Prostate gland (tissue), 2 donors: Measurements from ENCODE around the gene SYT2. TPM values are rescaled to one million over a fixed set of nuclear protein-coding genes. Genes with fewer than 3 reads are reported as not detected.
"Not testable (repeated sequence)": the region's sequence is repeated elsewhere in the genome, so short reads cannot be mapped to it uniquely, and the experiment has no call there.

ENCODE experiments used
- DNase-seq: peaks from one replicate; pipeline ENCODE4 v3.0.0-alpha.2; 2019; ENCODE audit warnings: low spot score
- H3K27ac ChIP-seq, 2 donors: fragments of 200-600 bp; sonication (generic); 2 replicates each; pipeline ENCODE4 v1.5.1; 2017 to 2019
- H3K27me3 ChIP-seq: fragments of 200-600 bp; sonication (generic); replicated peaks from 2 replicates; pipeline ENCODE4 v1.5.1; 2019; ENCODE audit not compliant: insufficient read depth
- H3K36me3 ChIP-seq, 2 donors: fragments of 200-600 bp; sonication (generic); 1 replicate in 1 of 2; 2 replicates in 1 of 2; pipeline versions ENCODE4 v1.5.1 to v1.8.1; 2017 to 2019
- H3K4me1 ChIP-seq: fragments of 200-600 bp; sonication (generic); replicated peaks from 2 replicates; pipeline ENCODE4 v1.5.1; 2019
- H3K4me3 ChIP-seq, 2 donors: fragments of 200-600 bp; sonication (generic); 2 replicates each; pipeline ENCODE4 v1.5.1; 2017 to 2019
- H3K9me3 ChIP-seq: fragments of 200-600 bp; sonication (generic); 2 replicates; pipeline ENCODE4 v1.5.1; 2017
- POLR2A ChIP-seq: fragments of 450-650 bp; IDR thresholded peaks from one replicate; pipeline ENCODE4 v1.6.1; 2016; ENCODE audit warnings: antibody characterized with exemption, mild to moderate bottlenecking
- POLR2AphosphoS5 ChIP-seq: sonication (generic); formaldehyde crosslinking; IDR thresholded peaks from one replicate; pipeline ENCODE4 v1.6.1; 2017; ENCODE audit warnings: antibody characterized with exemption
- WGBS: methylation state at CpG from one replicate; pipeline ENCODE4 v1.1.5; 2018; 5-methylcytosine and 5-hydroxymethylcytosine counted together
- intact Hi-C: fragments of 100-400 bp; cut with DNase I; formaldehyde crosslinking; loops from one replicate; pipeline ENCODE4 v1.14.2; 2022
- total RNA-seq, 2 donors: library from RNA; depleted of rRNA; stranded (reverse); fragments of >200 nt; gene quantifications; one replicate each; pipeline ENCODE4 v1.1.0, GENCODE V29; 2016
- TF ChIP-seq, protein P1 (sequence below), 4 experiments: fragments of 200-600 bp in 2 of 4; fragments of 450-650 bp in 2 of 4; sonication (generic) in 2 of 4; IDR thresholded peaks; 1 replicate in 3 of 4; 2 replicates in 1 of 4; pipeline ENCODE4 v1.5.1; 2016 to 2019; ENCODE audit warnings: antibody characterized with exemption in 4 of 4, mild to moderate bottlenecking in 2 of 4, moderate library complexity in 2 of 4

The SYT2 gene
- total RNA-seq, 2 donors from 2014 or later = 0.09 to 7.1 TPM

DNA sequence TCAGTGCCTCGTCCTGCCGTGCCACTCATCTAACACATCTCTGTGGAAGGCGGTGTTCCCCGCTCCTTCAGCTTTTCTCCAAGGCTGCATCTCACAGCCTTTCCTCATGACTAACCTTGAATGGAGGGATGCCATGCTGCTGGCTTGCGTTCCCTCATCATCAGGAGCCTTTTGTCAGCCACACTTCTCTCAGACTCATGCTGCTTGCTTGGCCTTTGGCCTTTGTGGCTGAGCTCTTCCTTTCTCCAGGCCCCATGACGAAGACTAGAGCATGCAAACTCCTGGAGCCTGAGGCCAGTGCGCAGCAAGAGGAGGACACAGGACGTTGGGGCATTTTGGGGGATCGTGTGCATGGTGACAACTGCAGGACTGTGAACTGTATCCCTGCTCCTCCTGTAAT, 70.8 kb downstream of the SYT2 start:
- 84% methylated on average over 9 of the region's 9 CpGs for WGBS
- Histone ChIP-seq H3K27ac (no peak overlapping the region), H3K36me3 (no peaks in the 10 kb centered on the region), H3K4me1 (no peaks in the 10 kb centered on the region), H3K4me3 (no peak overlapping the region), H3K27me3 (peaks cover 7% of the 10 kb centered on the region), H3K9me3 (no peaks in the 10 kb centered on the region)
- TF ChIP-seq POLR2AphosphoS5 = no peak
- no peak for DNase-seq
- intact Hi-C loops = no loop called here

DNA sequence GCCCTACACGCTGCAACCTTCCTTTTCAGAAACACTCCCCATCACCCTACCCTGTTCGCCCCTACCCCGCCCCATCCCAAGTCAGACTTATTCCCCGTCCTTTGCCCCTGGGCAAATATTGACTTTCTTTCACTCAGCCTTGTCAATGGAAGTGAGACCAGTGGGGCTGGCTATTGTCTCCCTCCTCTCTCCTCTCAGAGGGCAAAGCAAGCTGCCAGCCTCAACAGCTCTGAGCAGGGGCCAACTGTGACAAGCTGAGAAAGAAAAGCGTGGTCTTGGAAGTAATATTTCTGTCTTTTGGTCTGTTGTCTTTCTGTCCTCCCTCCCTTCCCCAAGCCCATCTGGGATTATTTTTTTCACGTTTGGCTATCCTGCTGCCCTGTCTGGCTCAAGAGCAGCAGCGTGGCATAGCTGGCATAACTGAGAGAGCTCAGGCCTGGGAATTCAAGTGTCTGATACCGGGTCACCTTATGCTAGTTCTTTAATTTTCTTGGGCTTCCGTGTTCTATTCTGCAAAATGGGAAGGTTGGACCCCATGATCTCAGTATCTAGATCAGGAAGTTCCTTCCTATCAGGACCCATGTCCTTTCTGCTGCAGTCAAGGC, 71.5 kb downstream of the SYT2 start:
- DNase-seq, H3K27me3 ChIP-seq, H3K27ac ChIP-seq, H3K36me3 ChIP-seq, intact Hi-C loops, H3K4me1 ChIP-seq, H3K4me3 ChIP-seq, H3K9me3 ChIP-seq: not testable (repeated sequence)
- WGBS = 62% methylated on average over 9 of the region's 9 CpGs

DNA sequence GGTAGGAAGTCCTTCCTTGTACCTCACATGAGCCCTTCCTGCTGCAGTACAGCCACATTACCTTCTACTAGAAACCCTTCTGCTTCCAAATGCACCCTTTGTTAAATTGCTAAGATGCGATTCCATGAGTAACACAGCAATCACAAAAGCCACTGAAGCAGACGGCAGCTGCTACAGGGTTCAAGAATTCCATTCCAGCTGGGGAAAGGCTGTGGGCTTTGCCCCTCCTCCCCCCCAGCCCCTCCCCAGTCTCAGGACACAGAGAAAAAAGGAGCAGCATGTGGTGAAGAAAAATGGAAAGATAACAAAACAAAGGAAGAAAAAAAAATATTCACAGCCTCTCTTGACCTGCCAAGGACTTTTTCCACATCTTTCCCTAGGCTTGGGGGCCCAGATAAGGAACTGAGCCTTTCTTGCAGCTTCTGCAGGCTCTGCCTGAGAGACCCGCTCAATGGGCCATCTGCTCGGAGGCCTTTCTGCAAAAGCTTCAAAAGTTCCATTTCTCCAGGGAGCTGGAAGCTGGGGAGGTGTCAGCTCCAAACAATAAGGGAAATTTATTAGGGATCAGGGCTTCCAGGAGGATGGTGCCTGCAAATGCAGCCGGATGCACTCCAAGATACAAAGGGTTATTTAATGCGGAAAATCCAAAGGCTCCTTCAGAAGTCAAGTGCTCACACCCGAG, 72.1 kb downstream of the SYT2 start:
- Histone ChIP-seq H3K36me3 (no peaks in the 10 kb centered on the region), H3K4me1 (no peaks in the 10 kb centered on the region), H3K4me3 (no peak overlapping the region), H3K27me3 (peaks cover 7% of the 10 kb centered on the region), H3K9me3 (no peaks in the 10 kb centered on the region), H3K27ac (no peak overlapping the region)
- no peak for DNase-seq
- intact Hi-C loops = no loop called here
- no peak for TF ChIP-seq POLR2AphosphoS5
- TF ChIP-seq POLR2A = no peak
- TF ChIP-seq, protein P1, sequence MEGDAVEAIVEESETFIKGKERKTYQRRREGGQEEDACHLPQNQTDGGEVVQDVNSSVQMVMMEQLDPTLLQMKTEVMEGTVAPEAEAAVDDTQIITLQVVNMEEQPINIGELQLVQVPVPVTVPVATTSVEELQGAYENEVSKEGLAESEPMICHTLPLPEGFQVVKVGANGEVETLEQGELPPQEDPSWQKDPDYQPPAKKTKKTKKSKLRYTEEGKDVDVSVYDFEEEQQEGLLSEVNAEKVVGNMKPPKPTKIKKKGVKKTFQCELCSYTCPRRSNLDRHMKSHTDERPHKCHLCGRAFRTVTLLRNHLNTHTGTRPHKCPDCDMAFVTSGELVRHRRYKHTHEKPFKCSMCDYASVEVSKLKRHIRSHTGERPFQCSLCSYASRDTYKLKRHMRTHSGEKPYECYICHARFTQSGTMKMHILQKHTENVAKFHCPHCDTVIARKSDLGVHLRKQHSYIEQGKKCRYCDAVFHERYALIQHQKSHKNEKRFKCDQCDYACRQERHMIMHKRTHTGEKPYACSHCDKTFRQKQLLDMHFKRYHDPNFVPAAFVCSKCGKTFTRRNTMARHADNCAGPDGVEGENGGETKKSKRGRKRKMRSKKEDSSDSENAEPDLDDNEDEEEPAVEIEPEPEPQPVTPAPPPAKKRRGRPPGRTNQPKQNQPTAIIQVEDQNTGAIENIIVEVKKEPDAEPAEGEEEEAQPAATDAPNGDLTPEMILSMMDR (IDR thresholded peaks at IDR 0.05) = no peak
- 73% methylated on average over 7 of the region's 7 CpGs for WGBS

DNA sequence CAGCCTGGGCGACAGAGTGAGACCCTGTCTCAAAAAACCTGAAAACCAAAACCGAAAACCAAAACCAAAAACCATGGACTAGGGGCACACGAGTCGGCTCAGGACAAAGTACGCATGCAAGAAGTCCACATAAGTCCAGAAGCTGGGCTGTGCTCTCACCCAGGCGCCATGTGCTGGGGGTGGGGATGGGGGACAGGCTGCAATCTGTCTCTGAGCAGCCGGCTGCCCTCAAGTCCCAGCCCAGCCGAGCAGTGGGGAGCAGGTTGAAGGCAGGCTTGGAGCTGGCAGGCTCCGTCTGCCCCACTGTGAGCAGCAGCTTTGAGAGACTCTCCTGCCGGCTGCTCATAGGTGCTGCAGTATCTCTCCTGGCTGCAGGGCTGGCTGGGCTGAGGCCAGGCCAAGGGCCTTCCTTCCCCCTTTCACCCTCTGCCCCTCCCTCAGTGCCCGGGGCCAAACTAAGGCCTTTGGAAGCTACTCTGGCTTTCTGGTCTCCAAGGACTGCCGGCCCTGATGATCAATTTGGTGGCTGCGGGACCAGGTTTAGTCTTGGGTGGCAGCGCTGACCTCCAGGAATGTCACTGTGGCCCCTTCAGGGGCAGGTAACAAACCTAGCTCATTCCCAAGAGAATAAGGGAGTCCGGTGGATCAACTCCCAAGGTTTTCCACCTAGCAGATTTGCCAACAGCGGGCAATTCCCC, 72.8 kb downstream of the SYT2 start:
- intact Hi-C loops, H3K4me3 ChIP-seq, H3K36me3 ChIP-seq, H3K27me3 ChIP-seq, H3K9me3 ChIP-seq, H3K4me1 ChIP-seq, H3K27ac ChIP-seq, DNase-seq: not testable (repeated sequence)
- 86% methylated on average over 15 of the region's 16 CpGs for WGBS

DNA sequence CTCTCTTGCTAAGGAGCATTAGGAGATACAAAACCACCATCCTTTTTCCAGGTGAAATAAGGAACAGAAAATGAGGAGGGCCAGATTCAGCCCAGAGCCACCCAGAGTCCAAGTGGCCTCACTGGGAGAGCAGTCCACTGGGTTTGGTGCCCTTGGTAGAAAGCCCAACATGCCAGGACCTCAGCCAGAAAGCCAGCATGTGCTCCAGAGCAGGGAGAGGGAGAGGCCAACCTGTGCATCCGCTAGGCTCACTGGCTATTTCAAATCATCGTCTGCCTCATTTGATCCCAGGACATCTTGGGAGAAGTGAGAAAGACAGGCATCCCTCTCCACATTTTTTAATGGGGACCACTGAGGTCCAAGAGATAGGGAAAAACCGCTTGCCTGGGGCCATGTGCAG, 74.1 kb downstream of the SYT2 start:
- intact Hi-C loops, H3K36me3 ChIP-seq, H3K4me3 ChIP-seq, H3K27ac ChIP-seq, H3K27me3 ChIP-seq, DNase-seq, H3K4me1 ChIP-seq, H3K9me3 ChIP-seq: not testable (repeated sequence)
- 58% methylated on average over 3 of the region's 3 CpGs for WGBS

DNA sequence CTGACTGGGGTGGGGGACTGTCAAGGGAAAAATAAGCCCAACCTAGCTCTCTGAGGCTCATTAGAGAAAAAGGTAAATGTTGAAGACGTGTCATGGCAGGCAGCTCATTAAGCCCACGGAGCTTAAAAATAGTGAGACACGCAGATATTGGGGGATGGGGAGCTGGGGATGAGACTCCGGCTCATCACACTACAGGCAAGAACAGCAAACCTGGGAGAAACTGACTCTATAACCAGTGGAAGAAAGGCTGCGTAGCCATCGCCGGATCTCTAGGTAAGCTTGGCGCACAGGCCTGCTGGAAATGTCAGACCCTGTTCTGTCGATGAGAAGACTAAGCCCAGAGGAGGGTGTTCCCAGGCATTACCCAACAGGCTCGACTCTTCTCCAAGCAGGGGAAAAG, 78.0 kb downstream of the SYT2 start:
- no peak overlapping the region for H3K27ac ChIP-seq
- no peaks in the 10 kb centered on the region for H3K4me1 ChIP-seq
- intact Hi-C loops = no loop called here
- DNase-seq = no peak
- 76% methylated on average over 10 of the region's 10 CpGs for WGBS
- no peak overlapping the region for H3K4me3 ChIP-seq
- TF ChIP-seq POLR2AphosphoS5 = no peak
- TF ChIP-seq POLR2A = no peak
- TF ChIP-seq, protein P1 (IDR thresholded peaks at IDR 0.05) = no peak
- no peaks in the 10 kb centered on the region for H3K27me3 ChIP-seq
- H3K9me3 ChIP-seq = no peaks in the 10 kb centered on the region
- no peaks in the 10 kb centered on the region for H3K36me3 ChIP-seq
